DMS 273 (cell line): ENCODE results near the gene KRT33B.
"Not testable (repeated sequence)": the region's sequence is repeated elsewhere in the genome, so short reads cannot be mapped to it uniquely, and the experiment has no call there.

Source experiments
- DNase-seq: peaks from one replicate; lab custom pipeline; 2025; ENCODE audit not compliant: unreplicated experiment; lab: John Stamatoyannopoulos, UW

Gene KRT33B

DNA sequence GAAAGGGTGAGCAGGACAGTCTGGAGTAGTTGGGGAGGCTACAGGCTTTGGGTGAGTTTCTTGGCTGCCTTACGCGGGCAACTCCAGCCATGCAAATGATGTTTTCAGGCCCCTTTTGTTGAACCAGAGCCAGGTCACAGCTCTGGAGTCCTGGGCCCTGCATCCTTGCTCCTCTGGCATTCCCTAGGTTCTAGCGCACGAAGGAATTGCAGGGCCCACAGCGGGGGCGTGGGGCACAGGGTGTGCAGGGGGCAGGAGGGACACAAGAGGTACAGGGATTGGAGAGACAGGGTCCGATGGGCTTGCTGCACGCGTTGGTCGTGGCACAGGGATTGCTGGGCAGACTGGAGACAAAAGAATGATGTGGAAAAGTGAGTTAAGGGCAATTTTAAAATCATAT, 24.2 kb upstream of the KRT33B start:
- DNase-seq, result no peak

DNA sequence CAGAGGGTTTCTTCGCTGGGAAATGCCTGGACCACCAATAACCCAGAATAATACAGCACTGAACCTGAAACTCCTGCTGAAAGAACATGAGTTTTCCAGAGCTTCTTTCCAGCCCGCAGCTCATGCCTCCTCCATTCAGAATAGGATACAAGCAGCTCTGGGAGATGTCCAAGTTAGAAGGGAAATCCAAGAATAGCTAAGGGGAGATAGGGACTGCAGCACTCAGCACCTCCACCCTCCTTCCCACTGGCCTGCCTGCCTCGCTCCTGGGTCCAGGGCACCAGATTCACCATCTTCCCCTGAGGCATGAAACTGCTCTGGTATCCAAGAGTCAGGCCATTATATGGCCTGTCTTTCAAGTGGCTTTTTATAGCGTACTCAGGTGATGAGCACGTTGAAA, 23.7 kb upstream of the KRT33B start:
- DNase-seq, result no peak

DNA sequence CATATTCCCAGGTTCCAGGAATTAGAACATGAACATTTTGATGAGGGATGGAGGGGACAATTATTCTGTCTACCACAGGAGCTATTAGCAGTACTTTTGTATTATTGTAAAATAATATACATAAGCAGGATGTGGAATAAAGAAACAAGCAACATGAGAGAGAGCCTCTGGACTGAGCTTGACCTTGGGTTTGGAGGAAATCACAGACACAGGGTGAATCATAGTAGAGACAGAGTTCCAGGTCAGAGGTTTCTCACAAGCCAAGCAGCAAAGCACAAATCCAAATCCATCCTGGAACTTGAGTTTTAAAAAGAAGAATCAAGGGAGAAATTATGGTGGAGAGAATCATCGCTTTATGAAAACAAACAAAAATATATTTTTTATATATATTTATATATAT, 22.7 kb upstream of the KRT33B start:
- DNase-seq, result no peak

DNA sequence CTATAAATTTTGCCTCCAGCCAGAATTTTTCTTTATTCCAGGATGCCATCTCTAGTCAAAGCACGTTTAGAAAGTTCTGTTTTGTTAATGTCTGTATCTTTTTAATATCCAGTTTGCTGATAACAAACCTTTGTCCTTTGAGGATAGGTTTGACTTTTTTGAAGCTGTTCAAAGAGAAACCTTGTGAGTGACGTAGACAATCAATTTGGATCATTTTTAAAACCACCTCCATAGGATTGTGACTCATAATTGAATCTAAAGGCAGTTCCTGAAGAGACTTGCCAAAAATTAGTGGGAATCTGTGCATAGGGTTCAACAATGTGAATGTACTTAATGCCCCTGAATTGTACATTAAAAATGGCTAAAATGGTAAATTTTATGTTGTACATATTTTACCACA, 21.9 kb upstream of the KRT33B start:
- no peak for DNase-seq

DNA sequence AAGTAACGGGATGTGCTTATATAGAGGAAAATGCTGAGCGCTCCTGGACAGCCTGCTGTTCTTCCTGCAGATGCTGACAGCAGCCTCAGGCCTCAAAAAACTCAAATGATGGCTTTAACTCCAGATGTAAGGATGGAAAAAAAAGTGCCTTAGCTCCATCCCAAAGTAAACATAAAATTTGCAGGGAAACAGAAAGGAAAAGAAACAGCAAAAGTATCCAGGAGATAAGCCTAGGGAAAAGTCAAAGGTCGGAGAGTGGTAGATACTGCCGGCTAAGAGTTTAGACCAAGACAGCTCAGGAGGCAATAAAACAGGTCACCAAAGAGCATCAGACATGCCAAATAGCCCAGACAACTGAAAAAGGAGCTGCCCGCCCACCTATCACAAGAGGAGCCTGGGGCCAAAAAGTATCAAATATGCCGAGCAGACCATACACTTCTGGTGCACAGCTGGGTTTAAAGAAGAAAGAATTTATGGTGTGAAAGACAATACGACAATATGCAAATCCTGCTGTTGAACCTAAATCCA, 20.9 kb upstream of the KRT33B start:
- no peak for DNase-seq

DNA sequence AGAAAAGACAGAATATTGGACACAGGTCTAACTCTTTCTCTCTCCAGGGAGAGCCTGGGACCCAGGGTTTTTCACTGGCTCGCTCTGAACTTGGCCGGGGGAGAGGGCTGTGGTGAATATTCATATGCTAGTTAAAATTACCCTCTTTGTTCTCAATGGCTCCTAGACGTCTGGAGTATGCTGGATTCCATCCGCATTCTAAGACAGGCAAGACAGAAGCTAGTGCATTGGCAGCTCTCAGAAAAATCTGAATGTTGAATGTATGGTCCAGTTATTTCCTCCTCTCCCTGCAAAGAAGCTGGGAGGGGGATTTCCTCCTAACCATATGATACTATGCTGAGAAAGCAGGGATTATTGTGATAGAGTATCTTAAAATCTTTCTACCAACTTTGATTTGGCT, 18.1 kb upstream of the KRT33B start:
- DNase-seq, result no peak

DNA sequence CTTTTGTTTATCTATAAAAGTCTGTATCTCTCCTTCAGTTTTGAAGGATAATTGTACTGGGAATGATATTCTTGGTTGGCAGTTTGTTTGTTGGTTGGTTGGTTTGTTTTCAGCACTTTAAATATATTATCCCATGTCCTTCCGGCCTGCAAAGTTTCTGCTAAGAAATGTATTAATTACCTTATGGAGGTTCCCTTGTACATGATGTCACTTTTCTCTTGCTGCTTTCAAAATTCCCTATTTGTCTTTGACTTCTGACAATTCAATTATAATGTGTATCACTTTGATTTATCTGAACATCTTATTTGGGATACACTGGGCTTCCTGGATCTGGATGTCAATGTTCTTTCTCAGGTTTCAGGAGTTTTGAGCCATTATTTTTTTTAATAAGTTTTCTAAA, 16.6 kb upstream of the KRT33B start:
- DNase-seq, result no peak

GRCh38 chr17:41383690-41384089, 14.1 kb upstream of the KRT33B start:
- no peak for DNase-seq

DNA sequence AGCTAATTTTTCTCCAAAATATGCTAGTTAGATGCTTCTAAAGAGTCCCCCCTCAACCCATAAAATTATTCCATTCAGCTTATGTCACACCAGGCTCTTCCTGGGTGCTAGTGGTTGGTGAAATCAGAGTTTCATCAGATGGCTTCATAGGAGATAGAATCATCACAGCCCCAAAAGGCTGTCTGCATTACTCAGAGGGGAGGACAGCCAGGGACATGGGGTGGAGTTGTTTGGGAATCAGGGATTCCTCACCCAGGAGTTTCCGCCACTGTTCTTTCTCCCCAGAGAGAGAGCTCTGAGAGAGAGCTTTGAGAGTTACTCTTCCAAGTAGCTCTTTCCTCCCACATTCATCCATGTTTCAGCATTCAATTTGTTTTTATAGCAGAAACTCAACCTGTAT, 12.8 kb upstream of the KRT33B start:
- DNase-seq, result no peak

DNA sequence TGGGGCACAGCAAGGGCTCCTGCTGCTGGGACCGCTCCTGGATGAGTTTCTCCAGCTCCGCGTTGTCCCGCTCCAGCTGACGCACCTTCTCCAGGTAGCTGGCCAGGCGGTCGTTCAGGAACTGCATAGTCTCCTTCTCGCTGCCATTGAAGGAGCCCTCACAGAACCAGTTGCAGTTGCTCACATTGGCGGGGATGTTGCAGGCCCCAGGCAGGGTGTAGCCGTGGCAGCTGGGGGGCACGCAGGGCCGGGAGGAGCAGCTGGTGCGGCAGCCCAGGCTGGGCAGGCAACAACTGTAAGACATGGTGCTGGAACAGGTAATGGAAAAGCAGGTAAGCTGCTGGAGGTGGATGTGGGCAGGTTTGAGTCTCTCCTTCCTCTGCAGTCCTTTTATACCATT, 12.3 kb upstream of the KRT33B start, which contains the start of gene KRT34:
Gene KRT34 (minus strand): TSS at position 364 of the 400 bp plus-strand sequence. CDS start 60 bp downstream, at position 304.
- not testable (repeated sequence) for DNase-seq

GRCh38 chr17:41380091-41380490, 10.5 kb upstream of the KRT33B start:
- not testable (repeated sequence) for DNase-seq

DNA sequence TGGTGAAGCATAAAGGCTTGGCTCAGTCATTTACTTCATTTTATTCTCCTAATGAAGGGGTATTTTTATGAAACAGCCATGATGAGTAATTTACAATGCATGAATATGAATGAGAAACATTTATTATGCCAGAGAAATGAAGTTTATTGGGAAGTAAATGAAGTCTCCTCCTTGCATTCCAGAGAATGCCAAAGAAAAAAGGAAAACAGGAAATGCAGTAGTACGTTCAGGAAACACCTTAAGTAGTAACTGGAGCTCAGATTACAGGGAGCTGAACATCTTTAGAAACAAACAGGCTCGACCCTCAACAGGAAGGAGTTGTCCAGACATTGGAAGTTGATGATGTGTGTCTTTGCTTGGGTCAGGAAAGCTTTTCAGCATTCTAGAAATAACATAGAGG, 7.9 kb upstream of the KRT33B start:
- no peak for DNase-seq

DNA sequence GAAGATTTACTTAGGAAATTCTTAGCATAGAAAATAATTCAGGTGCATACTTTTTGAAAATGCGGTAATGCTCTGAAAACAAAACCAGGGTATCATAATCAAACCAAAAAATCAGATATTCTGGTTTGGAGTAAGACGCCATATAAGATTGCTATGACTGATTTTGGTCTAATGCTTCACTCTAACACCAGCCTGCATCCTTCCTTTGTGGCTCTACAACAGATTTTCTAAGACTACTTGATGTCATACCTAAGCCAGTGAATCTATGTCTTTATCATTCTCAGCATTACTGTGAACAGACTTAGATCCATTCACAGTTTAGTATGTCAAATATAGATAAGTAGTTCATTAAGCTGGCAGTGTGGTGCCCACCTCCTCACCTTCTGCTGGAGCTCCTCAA, 590 bp downstream of the KRT33B start:
- no peak for DNase-seq

DNA sequence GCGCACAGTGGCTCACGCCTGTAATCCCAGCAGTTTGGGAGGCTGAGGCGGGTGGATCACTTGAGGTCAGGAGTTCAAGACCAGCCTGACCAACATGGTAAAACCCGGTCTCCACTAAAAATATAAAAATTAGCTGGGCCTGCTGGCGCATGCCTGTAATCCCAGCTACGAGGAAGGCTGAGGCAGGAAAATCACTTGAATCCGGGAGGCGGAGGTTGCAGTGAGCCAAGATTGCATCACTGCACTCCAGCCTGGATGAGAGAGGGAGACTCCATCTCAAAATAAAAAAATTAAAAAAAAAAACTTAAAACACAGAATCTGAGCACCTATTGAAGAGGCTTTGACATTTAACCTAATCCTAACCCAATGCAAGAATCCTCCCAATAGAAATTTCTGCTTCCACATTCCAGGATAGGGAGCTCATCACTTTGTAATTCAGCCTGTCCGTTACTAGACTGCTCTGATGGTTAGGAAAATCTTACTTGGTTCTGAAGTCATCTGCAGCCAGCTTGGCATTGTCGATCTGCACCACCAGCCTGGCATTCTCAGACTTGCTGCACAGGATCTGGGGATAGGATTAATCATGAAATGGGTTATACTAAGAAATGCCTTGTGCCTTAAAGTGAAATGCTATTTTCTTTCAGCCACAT, 2.1 kb downstream of the KRT33B start:
- DNase-seq, result no peak

DNA sequence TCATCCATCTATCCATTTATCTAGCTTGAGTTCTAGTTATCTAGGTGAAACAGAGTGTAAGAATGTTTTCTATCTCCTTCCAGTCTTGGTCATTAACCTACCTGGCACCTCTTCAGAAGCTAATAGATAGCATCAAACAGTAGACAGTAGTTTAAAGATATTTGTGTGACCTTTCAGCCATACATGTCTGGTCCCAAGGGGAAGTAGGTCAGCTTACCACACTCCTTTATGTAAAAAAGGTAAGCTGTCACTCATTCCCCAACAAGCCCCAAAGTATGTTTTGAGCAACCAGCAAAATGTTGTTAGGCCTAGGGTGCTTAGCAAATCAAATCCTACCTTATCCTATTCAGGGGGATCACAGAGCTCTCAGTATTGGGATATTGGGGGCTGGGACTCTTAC, 3.5 kb downstream of the KRT33B start:
- DNase-seq, result no peak

DNA sequence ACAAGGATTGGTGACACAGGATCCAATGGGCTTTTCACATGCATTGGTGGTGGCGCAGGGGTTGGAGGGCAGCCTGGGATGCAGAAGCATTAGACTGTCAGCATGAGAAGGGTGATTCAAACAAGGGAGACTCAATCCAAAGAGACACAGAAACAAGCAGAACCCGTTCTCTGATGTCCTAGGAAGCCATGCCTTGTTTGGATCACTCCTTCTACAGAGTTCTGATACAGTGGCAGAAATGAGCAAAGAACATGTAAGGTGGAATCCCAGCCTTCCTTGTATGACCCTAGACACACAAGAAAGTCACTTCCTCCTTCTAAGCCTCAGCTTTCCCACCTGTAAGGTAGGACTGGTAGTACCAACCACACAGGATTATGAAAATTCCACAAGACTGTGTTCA, 5.7 kb downstream of the KRT33B start:
- no peak for DNase-seq

GRCh38 chr17:41360296-41360995, 9.2 kb downstream of the KRT33B start:
- no peak for DNase-seq

GRCh38 chr17:41354536-41354935, 15.1 kb downstream of the KRT33B start:
- no peak for DNase-seq

DNA sequence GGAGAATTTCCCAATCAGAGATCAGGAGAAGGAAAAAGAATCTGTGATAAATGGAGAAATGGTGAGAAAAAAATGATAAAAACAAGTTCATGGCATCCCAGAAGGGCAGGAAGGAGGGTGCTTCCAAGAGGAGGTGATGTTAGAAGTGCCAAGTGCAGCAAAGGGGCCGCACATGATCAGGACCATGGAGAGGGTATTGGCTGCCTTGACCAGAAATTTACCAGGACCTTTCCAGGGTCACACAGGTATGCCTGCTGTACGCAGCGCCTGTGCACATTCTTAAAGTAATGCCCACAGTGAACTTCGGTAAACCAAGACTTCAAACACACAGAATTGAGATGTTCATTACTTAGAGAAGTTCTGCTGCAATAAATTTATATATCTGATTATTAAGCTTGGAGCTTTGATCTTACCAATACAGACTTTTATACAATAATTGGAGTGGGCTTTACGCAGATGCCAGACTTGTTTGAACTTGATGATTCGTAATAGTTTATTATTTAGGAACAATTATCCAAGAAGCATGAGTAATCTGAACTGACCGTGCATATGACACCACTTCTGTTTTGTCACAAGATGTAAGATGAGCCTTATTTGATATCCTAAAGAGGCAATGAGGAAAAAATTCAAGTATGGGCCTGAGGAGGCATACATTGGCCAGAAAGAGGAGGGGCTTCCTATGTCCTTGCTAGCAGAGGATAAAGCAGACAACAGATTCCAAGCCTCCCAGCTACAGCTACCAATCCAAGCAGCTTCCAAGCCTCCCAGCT, 16.8 kb downstream of the KRT33B start:
- no peak for DNase-seq

GRCh38 chr17:41351177-41351576, 18.4 kb downstream of the KRT33B start:
- DNase-seq, result no peak

DNA sequence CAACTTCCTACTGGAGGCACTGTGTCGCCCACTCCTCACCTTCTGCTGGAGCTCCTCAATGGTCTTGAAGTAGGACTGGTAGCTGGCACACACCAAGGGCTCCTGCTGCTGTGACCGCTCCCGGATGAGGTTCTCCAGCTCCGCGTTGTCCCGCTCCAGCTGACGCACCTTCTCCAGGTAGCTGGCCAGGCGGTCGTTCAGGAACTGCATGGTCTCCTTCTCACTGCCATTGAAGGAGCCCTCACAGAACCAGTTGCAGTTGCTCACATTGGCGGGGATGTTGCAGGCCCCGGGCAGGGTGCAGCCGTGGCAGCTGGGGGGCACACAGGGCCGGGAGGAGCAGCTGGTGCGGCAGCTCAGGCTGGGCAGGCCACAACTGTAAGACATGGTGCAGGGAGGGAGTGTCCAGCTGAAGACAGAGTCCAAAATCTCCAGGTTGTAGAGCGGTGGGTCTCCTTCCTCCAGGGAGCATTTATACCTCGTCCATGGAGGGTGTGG, 19.2 kb downstream of the KRT33B start, which contains the start of gene KRT33A:
Gene KRT33A (minus strand): TSS at position 448 of the 498 bp plus-strand sequence. CDS start 61 bp downstream, at position 387.
- DNase-seq, result not testable (repeated sequence)
